Endodermal cell (in vitro differentiated cells): ENCODE measurements around the gene ST6GALNAC2. TPM values are rescaled to one million over a fixed set of nuclear protein-coding genes. Genes with fewer than 3 reads are reported as not detected.
"Not testable (repeated sequence)": the region's sequence is repeated elsewhere in the genome, so short reads cannot be mapped to it uniquely, and the experiment has no call there.

Source experiments
- DNase-seq: peaks from one replicate; pipeline ENCODE4 v3.0.0-alpha.2; 2017
- H3K27ac ChIP-seq: 2 replicates; pipeline ENCODE4 v1.5.1; 2013; ENCODE audit warnings: mild to moderate bottlenecking, low read depth, low read length, moderate library complexity
- H3K27me3 ChIP-seq: 2 replicates; pipeline ENCODE4 v1.6.1; 2013; ENCODE audit warnings: mild to moderate bottlenecking, low read length, moderate library complexity; ENCODE audit not compliant: insufficient read depth, control insufficient read depth, poor library complexity, severe bottlenecking
- H3K36me3 ChIP-seq: 2 replicates; pipeline ENCODE4 v1.7.0; 2013; ENCODE audit warnings: mild to moderate bottlenecking, low read length, moderate library complexity; ENCODE audit not compliant: control insufficient read depth, insufficient read depth
- H3K4me1 ChIP-seq: one replicate; pipeline ENCODE4 v1.7.0; 2013; ENCODE audit warnings: low read length; ENCODE audit not compliant: control insufficient read depth, insufficient read depth
- H3K4me3 ChIP-seq: 2 replicates; pipeline ENCODE4 v1.5.1; 2013; ENCODE audit warnings: mild to moderate bottlenecking, low read length, moderate library complexity
- H3K9ac ChIP-seq: 2 replicates; pipeline ENCODE4 v1.6.1; 2013; ENCODE audit warnings: mild to moderate bottlenecking, low read length, moderate library complexity; ENCODE audit not compliant: poor library complexity, severe bottlenecking; ENCODE audit errors: extremely low read depth
- H3K9me3 ChIP-seq: 2 replicates; pipeline ENCODE4 v1.6.1; 2013; ENCODE audit warnings: mild to moderate bottlenecking, low read length, moderate library complexity; ENCODE audit not compliant: control insufficient read depth
- H3K27ac Mint-ChIP-seq: 2 replicates; pipeline ENCODE4 v1.8.0; 2020; ENCODE audit warnings: mixed read lengths
- H3K27me3 Mint-ChIP-seq: 2 replicates; pipeline ENCODE4 v1.8.0; 2021; ENCODE audit warnings: mild to moderate bottlenecking, mixed read lengths; ENCODE audit not compliant: insufficient read depth
- H3K36me3 Mint-ChIP-seq: 2 replicates; pipeline ENCODE4 v1.8.0; 2020; ENCODE audit warnings: low read depth, mixed read lengths
- H3K4me1 Mint-ChIP-seq: 2 replicates; pipeline ENCODE4 v1.8.0; 2020; ENCODE audit warnings: mixed read lengths
- H3K4me3 Mint-ChIP-seq: 2 replicates; pipeline ENCODE4 v1.8.0; 2020; ENCODE audit warnings: mild to moderate bottlenecking, moderate library complexity, mixed read lengths
- H3K9me3 Mint-ChIP-seq: 2 replicates; pipeline ENCODE4 v1.8.0; 2020; ENCODE audit warnings: mild to moderate bottlenecking, mixed read lengths
- WGBS, 2 experiments: methylation state at CpG; one replicate each; pipeline versions ENCODE4 v1.1.5 to v1.1.7; 2013; ENCODE audit warnings: missing lambda C conversion rate in 2 of 2, mixed read lengths in 1 of 2; ENCODE audit not compliant: insufficient coverage in 1 of 2, insufficient read length in 1 of 2; 5-methylcytosine and 5-hydroxymethylcytosine counted together
- total RNA-seq, 2 donors: library from RNA; stranded (reverse); fragmentation: NEBNext Ultra II Directional in 1 of 2; extraction: Animal tissue kit (Norgen Biotek cat#: 25700) in 1 of 2; gene quantifications; 2 replicates in 1 of 2; 3 replicates in 1 of 2; pipeline ENCODE4 v1.2.1, GENCODE V29; 2021
- TF ChIP-seq, protein P1 (sequence below): fragments of 200-600 bp; sonication (generic); conservative IDR thresholded peaks from 2 replicates; pipeline ENCODE4 v1.5.0; 2021; ENCODE audit warnings: antibody characterized with exemption, mild to moderate bottlenecking

ST6GALNAC2 gene
- total RNA-seq, 2 donors from 2014 or later: 15.1 to 26.9 TPM

DNA sequence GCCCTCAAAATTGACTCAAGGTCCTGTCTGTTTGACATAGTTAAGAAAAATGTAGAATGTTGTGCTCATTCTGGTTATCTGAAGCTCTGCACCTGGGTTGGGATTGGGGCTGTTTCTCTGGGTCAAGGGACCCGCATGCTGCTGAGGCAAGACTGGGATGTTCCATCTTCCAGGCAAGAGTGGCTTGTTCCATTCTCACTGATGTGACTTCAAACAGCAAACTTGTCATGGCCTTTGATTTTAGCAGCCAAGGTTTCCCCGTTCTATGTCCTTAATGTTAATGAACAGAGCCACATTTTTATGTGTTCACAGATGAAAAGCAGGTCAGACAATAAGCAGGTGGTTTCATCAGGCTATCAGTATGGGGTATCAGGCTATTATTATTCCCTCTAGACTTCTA lies 32.2 kb upstream of the ST6GALNAC2 start:
- H3K36me3 Mint-ChIP-seq: peaks cover 6% of the 10 kb centered on the region
- DNase-seq: no peak

DNA sequence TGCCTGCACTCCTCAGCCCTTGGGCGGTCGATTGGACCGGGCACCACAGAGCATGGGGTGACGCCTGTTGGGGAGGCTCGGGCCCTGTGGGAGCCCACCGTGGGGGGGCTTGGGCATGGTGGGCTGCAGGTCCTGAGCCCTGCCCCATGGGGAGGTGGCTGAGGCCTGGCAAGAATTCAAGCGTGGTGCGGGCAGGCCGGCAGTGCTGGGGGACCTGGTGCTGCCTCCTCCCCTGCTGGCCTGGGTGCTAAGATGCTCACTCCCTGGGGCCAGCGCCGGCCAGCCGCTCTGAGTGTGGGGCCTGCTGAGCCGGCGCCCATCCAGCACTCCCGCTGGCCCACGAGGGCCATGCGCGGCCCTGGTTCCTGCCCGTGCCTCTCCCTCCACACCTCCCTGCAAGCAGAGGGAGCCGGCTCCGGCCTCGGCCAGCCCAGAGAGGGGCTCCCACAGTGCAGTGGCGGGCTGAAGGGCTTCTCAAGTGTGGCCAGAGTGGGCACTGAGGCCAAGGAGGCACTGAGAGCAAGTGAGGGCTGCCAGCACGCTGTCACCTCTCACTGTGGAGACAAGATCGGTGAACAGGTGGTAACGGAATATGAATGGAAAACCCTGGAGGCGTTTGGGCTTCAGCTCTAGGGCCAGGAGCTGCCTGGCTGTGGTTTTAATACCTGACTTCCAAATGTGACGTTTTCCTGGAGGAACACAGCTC lies 29.4 kb upstream of the ST6GALNAC2 start:
- H3K4me3 ChIP-seq: no peak overlapping the region
- Mint-ChIP-seq H3K27ac (no peak overlapping the region), H3K4me3 (no peak overlapping the region), H3K4me1 (no peaks in the 10 kb centered on the region), H3K27me3 (no peaks in the 10 kb centered on the region), H3K9me3 (peaks cover 64% of the 10 kb centered on the region), H3K36me3 (peaks cover 17% of the 10 kb centered on the region)
- H3K27me3 ChIP-seq: no peaks in the 10 kb centered on the region
- H3K9me3 ChIP-seq: peaks cover 37% of the 10 kb centered on the region
- WGBS, 2 experiments: 88 to 91% methylated on average over 10 to 28 of the region's 28 CpGs
- no peak overlapping the region for H3K27ac ChIP-seq
- TF ChIP-seq, protein P1, sequence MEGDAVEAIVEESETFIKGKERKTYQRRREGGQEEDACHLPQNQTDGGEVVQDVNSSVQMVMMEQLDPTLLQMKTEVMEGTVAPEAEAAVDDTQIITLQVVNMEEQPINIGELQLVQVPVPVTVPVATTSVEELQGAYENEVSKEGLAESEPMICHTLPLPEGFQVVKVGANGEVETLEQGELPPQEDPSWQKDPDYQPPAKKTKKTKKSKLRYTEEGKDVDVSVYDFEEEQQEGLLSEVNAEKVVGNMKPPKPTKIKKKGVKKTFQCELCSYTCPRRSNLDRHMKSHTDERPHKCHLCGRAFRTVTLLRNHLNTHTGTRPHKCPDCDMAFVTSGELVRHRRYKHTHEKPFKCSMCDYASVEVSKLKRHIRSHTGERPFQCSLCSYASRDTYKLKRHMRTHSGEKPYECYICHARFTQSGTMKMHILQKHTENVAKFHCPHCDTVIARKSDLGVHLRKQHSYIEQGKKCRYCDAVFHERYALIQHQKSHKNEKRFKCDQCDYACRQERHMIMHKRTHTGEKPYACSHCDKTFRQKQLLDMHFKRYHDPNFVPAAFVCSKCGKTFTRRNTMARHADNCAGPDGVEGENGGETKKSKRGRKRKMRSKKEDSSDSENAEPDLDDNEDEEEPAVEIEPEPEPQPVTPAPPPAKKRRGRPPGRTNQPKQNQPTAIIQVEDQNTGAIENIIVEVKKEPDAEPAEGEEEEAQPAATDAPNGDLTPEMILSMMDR: no peak
- H3K36me3 ChIP-seq: no peaks in the 10 kb centered on the region
- no peak overlapping the region for H3K9ac ChIP-seq
- no peaks in the 10 kb centered on the region for H3K4me1 ChIP-seq
- no peak for DNase-seq

More for the DNA sequence above, 32.2 kb upstream of the ST6GALNAC2 start:
- H3K4me1 ChIP-seq: no peaks in the 10 kb centered on the region
- no peaks in the 10 kb centered on the region for H3K36me3 ChIP-seq
- no peaks in the 10 kb centered on the region for H3K4me1 Mint-ChIP-seq
- no peak overlapping the region for H3K27ac ChIP-seq
- no peak overlapping the region for H3K9ac ChIP-seq
- no peaks in the 10 kb centered on the region for H3K27me3 ChIP-seq
- peaks cover 37% of the 10 kb centered on the region for H3K9me3 Mint-ChIP-seq
- H3K4me3 Mint-ChIP-seq: no peak overlapping the region
- H3K9me3 ChIP-seq: peaks cover 26% of the 10 kb centered on the region
- TF ChIP-seq, protein P1: no peak
- 94 to 95% methylated on average over 2 of the region's 2 CpGs for WGBS, 2 experiments
- H3K27me3 Mint-ChIP-seq: peaks cover under 1% of the 10 kb centered on the region
- H3K4me3 ChIP-seq: no peak overlapping the region
- no peak overlapping the region for H3K27ac Mint-ChIP-seq

DNA sequence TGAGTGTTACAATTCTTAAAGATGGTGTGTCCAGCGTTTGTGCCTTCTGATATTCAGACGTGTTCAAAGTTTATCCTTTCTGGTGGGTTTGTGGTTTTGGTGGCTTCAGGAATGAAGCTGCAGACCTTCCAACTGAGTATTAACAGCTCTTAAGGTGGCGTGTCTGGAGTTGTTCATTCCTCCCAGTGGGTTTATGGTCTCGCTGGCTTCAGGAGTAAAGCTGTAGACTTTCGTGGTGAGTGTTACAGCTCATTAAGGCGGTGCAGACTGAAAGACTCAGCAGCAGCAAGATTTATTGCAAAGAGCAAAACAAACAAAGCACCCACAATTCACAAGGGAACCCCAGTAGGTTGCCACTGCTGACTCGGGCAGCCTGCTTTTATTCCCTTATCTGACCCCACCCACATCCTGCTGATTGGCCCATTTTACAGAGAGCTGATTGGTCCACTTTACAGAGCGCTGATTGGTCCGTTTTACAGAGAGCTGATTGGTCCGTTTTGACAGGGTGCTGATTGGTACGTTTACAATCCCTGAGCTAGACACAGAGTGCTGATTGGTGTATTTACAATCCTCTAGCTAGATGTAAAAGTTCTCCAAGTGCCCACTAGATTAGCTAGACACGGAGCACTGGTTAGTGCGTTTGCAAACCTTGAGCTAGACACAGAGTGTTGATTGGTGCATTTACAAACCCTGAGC lies 28.6 kb upstream of the ST6GALNAC2 start:
- H3K4me1 Mint-ChIP-seq, H3K27me3 ChIP-seq, H3K36me3 ChIP-seq, H3K4me3 Mint-ChIP-seq, H3K27ac ChIP-seq, H3K27me3 Mint-ChIP-seq, H3K27ac Mint-ChIP-seq, H3K9ac ChIP-seq, DNase-seq, H3K4me3 ChIP-seq, H3K4me1 ChIP-seq: not testable (repeated sequence)
- peaks cover 37% of the 10 kb centered on the region for H3K9me3 ChIP-seq
- Mint-ChIP-seq H3K36me3 (peaks cover 19% of the 10 kb centered on the region), H3K9me3 (peaks cover 73% of the 10 kb centered on the region)
- WGBS, 2 experiments: 91 to 94% methylated on average over 11 to 13 of the region's 13 CpGs
